Liver (tissue), 3 donors: ENCODE data around the gene TMEM115.

Experiments
- ATF3 ChIP-seq: IDR thresholded peaks from 2 replicates; pipeline ENCODE4 v1.6.1; 2016; ENCODE audit warnings: antibody characterized with exemption
- CTCF ChIP-seq: fragments of 150-350 bp; IDR thresholded peaks from 2 replicates; pipeline ENCODE4 v1.5.1; 2017; ENCODE audit warnings: improper control_type of control experiment, low read depth, low read length; ENCODE audit not compliant: missing input control
- HNF4A ChIP-seq, 2 donors: conservative IDR thresholded peaks; 2 replicates each; pipeline ENCODE4 v1.6.1; 2016; ENCODE audit warnings: antibody characterized with exemption in 2 of 2, mild to moderate bottlenecking in 2 of 2
- JUND ChIP-seq, 2 donors: IDR thresholded peaks; 2 replicates each; pipeline ENCODE4 v1.6.1; 2016; ENCODE audit warnings: antibody characterized with exemption in 2 of 2
- MAX ChIP-seq: IDR thresholded peaks from 2 replicates; pipeline ENCODE4 v1.6.1; 2016; ENCODE audit warnings: antibody characterized with exemption
- REST ChIP-seq: IDR thresholded peaks from 2 replicates; pipeline ENCODE4 v1.6.1; 2016; ENCODE audit warnings: antibody characterized with exemption, mild to moderate bottlenecking
- RXRA ChIP-seq, 2 donors: IDR thresholded peaks; 2 replicates each; pipeline ENCODE4 v1.6.1; 2017 to 2018; ENCODE audit warnings: antibody characterized with exemption in 2 of 2, mild to moderate bottlenecking in 1 of 2
- TAF1 ChIP-seq: conservative IDR thresholded peaks from 2 replicates; pipeline ENCODE4 v1.6.1; 2016; ENCODE audit warnings: antibody characterized with exemption, mild to moderate bottlenecking
- YY1 ChIP-seq: IDR thresholded peaks from 2 replicates; pipeline ENCODE4 v1.6.1; 2016; ENCODE audit warnings: antibody characterized with exemption, mild to moderate bottlenecking
- donor health status: healthy.
- donor health status: healthy.

- TF ChIP-seq CTCF (no peak), JUND (IDR thresholded peaks at IDR 0.05) (no peak), ATF3 (no peak), MAX (no peak), REST (no peak), HNF4A (conservative IDR thresholded peaks at IDR 0.05) (no peak), RXRA (IDR thresholded peaks at IDR 0.05) (no peak), YY1 (no peak), TAF1 (no peak)
These were observed 5.0 kb downstream of the TMEM115 start for GRCh38 chr3:50354186-50354764.
